Amygdala (tissue), 56 donors: ENCODE results near the gene RNF103.
A peak's percentile ranks its signal among the peaks of the same experiment; 100 is the strongest.
"Not testable (repeated sequence)": the region's sequence is repeated elsewhere in the genome, so short reads cannot be mapped to it uniquely, and the experiment has no call there.

Experiments used
- DNase-seq, 56 donors: peaks; one replicate each; lab custom pipeline; 2025; lab: John Stamatoyannopoulos, UW

Gene RNF103

DNA sequence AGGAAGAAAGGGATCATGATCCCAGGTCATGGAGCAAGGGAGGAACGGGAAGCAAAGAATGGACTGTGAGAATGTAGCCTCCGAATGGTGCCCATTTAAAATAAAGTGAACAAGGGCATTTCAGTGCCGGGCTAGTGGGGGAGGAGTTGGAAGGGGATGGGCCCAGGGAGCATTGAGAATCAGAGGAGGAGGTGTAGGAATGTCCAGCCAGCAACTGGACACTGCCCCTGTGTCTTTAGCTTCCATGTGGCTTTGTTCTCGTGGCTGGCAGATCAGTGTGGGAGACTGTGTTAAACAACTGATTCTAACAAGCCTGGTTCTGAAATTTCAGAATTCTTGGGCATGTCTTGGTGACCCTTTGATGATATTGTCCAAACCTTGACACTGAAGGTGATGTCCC lies 1.4 kb upstream of the RNF103 start:
- peak in 39 of 56 donors; percentile 4 to 78 (median 35) for DNase-seq

DNA sequence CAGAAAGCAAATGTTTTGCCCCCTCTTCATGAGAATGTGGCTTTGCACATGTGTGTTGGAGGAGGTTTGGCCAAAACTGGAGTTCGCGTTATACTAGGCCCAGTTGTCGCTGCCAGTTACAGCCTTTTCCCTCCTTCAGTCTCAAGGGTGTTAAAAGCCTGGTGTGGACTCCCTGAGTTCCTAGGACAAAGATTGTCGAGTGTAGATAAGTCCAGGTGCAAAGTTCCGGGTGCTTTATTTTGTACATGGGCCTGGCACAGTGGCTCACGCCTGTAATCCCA lies 542 bp upstream of the RNF103 start:
- DNase-seq: peak in 5 of 56 donors; percentile 1 to 27 (median 9)

DNA sequence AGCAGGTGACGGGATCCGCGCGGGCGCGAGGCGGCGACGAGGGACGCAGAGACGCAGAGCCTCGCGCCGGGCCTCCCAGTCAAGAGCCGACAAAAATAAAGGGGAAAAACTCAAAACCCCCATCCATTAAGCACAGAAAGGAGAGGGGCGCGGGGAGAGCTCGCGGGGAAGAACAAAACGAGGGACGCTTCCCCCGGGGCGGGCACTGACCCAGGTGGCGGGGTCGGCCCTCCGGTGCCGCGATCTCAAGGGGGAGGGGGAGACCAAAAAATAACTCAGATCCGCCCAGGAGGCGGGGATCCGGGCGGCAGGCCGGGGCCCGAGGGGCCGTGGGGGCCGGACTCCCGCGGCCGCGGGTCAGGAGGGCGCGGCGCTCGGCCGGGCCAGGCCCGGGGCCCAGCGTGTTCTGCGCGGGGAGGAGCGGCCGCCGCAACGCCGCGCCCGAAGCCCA lies 597 bp downstream of the RNF103 start:
- peak in 34 of 56 donors; percentile 15 to 70 (median 48) for DNase-seq

DNA sequence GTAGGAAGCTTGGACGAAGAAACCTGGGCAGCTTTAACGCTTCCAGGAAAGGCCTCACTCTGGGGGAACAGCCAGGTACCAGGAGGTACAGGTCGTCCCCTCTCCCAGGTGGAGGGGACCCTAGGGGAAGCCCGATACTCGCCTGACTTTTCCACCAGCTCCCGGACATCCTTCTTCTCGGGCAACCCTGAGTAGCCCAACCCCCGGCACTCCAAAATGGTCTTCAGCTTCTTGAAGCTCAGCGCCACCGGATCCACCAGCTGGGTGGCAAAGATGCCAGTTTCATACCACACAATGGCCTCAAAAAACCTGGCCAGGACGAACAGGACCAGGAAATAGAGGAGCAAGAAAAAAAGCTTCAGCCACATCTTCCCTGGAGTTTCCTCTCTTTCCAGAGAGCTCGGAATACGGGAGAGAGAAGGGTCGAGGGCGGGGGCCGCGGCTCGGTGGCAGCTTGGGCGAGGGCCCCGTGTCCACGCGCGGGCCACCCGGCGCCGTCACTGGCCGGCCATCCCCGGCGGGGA lies 1.1 kb downstream of the RNF103 start:
- DNase-seq: peak in 25 of 56 donors; percentile 2 to 68 (median 39)

DNA sequence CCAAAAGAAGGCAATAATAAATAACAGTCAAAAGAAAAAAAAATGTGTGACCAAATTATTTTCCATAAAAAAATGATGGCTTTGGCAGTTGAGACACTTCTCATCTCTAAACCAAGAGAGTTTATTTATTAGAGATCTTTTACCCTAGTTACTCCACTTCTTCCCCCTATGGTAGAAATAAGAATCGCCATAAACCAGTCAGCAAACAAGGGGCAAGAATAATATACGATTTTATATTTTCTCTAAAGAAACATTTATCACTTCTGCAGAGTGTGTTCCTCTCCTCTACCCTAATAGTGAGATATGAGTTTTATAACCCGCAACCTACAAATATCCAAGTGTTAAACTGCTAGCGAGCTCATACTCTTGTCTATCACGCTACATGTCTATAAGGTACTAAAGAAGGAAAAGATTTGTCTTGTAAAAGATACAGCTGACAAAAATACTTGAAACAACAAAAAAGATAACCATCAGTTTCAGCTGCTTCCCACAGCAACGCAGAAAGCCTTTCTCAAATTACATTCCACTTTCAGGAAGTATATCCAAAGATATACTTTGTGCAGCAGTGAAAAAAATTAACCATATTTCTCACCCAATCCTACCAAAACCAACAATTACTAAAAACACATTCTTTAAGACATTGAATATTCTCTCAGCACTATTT lies 2.3 kb downstream of the RNF103 start:
- no peak for DNase-seq

DNA sequence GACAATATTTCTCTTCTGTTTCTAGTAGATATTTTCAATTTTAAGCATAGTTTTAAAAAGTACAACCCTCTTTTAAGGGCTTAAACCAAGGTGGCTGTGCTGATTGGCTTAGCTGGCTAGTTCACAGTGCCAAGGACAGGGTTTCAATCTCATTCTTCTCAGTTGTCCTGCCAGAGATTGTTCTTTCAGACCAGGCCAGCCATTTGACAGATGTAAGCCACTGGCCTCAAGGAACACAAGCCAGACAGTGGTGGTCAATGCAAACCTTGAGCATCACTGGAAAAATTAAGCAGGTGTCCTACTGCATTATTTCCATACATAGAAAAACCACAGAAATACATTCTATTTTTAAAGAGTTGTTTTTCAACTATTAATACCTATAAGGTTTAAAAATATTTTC lies 5.9 kb downstream of the RNF103 start:
- DNase-seq: no peak

DNA sequence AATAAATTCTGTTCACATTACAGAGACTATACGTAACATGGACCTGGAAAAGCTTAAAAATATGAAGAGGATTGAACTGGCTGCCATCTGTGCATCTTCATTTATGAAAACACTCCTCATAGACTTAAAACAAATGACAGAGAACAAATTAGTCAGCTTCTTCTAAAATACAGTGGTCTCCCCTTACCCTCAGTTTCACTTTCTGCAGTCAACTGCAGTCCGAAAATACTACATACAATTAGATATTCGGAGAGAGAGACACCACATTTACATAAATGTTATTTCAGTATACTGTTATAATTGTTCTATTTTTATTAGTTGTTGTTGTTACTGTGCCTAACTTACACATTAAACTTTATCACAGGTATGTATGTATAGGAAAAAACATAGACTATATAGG lies 6.5 kb downstream of the RNF103 start:
- no peak for DNase-seq

DNA sequence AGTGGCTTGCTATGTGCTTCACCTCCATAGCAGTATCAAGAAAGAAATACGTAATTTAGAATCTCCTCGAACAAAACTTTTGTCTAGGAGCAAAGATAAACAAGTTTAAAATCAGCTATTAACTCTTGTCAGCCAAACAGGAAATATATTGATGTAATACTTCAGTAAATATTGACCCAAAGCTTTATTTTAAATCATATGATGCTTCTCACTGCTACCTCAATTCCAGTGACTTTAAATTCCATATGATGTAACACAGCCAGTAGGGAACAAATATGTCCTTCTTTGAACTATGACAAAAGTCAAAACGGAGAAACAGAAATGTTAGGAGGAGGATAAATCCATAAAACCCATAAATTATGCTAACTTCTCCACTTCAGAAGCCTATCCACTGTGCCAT lies 7.2 kb downstream of the RNF103 start:
- DNase-seq: no peak

DNA sequence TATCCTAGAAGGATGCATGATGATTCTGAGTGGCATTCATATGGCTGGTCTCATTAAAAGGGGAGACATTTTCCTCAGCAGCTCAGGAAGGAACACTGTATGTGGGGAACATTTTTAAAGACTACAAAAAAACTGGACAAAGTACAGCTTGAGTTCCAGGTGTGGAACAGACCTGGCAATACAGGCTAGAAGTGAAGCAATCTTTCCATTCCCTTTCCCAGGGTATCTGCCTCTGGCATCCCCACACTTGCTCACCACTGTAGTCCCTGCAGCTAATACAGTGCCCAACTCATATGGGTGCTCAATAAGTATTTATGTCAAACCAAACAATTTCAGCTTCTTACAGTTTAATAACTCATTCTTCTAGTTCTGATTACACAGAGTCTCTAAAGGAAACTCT lies 8.1 kb downstream of the RNF103 start:
- no peak for DNase-seq

DNA sequence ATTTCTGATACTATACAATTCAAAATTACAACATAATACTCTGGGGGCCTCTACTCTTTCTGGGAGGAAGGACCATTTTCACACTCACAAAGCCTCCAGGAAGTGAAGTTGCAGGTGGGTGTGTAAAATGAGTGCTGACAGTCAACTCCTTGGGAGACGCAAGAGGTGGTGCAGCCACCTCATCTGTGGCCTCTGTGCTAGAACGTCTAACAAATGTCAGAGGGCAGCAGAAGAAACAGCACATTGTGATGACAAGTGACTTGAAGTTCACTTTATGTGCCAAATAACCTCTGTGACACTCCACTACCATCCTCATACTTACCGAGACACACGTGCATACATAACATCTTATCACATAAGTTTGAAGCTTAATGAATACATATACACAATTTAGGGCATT lies 10.2 kb downstream of the RNF103 start:
- DNase-seq: no peak

DNA sequence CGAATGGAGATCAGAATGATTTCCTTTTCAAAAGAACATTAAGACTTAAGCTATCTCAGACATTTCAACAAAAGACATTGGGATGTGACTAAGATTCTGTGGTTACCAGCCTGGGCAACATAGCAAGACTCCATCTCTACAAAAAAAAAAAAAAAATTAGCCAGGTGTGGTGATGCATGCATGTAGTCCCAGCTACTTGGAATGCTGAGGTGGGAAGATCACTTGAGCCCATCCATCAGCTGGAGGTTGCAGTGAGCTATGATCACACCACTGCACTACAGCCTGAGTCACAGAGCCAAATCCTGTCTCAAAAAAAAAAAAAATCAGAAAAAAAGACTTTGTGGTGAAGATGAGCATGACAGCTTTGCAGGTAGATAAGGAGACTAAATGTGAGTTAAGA lies 12.8 kb downstream of the RNF103 start:
- DNase-seq: no peak

DNA sequence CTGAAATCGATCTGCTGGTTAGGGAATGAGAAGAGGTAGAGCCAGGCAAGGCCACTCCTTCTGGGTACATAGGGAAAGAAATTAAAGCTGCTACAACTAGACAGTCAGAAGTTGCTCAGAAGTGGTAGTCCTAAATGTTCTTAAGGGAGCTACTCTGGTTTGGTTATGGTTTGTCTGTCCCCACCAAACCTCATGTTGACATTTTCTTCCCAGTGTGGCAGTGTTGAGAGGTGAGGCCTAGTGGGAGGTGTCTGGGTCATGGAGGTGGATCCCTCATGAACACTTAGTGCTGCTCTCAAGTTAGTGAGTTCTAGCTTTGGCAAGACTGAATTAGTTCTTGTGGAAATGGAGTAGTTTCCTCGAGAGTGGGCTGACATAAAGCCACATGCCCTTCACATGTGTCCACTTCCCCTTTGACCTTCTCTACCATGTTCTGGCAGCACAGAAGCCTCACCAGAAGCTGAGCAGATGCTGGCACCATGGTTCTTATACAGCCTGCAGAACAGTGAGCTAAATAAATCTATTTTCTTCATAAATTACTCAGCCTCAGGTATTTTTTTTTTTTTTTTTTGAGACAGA lies 14.7 kb downstream of the RNF103 start:
- no peak for DNase-seq

DNA sequence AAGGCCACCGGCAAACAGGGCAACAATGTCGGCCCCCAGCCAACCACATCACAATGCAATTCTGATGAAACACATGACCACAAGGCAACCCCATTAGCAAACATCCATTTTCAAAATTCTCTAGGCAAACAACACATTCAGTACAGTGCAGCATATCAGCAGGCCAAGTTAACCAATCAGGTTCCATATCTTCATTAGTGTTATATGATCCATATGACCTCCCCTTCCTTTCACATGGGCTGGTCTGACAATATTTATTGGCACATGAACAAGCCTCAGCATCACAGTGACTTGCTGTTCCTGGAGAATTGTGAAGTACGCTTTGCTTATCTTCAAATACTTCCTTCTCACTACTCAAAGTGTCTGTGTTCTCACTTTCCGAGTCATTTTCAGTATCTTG lies 19.8 kb downstream of the RNF103 start:
- no peak for DNase-seq

DNA sequence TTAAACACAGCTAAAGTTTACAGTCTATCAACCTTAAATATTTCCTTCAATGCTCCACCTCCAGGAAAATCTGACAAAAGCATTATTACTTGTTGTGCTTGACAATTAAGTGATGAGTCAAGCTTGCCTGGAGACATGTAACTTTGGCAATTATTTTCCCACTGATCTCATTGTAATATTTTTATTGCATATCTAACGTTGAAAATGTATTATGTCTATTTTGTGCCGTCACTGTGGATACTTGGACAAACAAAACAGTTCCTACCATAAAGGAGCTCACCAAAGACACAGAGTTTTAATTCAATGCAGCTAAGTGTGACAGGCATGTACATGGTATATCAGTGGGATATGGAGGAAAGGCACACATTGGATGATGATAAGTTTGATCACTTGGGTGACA lies 24.7 kb downstream of the RNF103 start:
- DNase-seq: no peak

DNA sequence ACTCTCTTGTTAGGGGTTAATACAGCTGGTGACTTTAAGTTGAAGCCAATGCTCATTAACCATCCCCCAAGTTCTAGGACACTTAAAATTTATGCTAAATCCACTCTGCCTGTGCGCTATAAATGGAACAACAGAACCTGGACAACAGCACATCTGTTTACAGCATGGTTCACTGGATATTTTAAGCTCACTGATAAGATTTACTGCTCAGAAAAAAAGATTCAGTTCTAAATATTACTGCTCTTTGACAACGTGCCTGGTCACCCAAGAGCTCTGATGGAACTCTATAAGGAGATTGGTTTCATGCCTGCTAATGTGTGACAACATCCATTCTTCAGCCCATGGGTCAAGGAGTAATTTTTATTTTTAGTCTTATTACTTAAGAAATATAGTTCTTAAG lies 27.5 kb downstream of the RNF103 start:
- DNase-seq: no peak

DNA sequence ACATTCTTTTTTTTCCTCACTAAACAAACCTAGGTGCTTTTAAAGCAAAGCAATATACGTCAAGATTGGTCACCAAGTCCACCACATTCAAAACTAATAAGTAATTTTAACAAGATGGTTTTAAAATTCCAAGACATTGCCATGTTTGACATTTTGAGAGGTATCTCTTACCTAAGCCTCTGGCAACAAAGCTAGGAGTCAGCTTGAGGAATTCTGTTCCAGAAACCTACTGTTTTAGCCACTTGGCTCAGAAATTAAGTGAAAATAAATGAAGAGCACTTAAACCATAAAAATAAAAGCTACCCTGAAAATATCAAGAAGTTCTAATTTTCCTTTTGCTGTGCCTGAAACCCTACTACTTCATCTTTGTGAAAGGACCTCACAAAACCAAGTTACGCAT lies 30.4 kb downstream of the RNF103 start:
- DNase-seq: no peak

DNA sequence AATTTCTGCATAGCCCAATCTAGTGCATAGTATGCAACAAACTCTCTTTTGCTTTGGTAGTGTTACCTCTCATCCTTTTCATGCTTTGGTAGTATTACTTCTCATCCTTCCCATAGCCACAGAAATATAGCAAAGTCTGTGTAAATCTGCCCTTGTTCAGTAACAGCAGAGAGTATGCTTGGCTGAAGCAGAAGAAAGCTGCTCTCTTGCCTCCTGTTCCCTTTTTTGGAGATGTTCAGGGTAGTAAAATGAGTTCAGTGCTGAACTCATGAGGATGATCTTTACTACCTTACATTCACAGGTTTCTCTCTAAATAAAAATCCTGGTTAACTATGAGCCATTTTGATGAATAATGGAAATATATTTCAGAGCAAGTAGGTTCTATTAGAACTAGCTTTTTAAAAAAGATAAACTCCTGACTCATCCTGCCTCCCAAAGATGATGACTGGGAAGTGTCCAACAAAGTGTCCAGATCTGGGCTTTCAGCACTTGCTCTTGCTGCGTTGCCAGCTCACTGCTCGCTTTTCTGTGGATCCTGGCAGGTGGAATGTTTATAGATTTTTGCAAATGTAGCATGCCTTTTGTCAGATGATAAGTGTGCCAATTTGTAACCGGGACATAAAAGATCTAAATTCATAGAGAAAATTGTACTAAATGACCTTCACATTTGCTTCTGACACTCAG lies 31.0 kb downstream of the RNF103 start:
- peak in 1 of 56 donors; percentile 2 for DNase-seq

DNA sequence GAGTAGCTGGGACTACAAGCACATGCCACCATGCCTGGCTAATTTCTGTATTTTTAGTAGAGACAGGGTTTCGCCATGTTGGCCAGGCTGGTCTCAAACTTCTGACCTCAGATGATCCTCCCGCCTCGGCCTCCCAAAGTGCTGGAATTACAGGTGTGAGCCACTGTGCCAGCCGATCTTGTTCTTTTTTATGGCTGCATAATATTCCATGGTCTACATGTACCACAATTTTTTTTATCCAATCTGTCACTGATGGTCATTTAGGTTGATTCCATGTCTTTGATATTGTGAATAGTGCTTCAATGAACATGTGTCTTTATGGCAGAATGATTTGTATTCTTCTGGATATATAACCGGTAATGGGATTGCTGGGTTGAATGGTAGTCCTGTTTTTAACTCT lies 34.0 kb downstream of the RNF103 start:
- not testable (repeated sequence) for DNase-seq

DNA sequence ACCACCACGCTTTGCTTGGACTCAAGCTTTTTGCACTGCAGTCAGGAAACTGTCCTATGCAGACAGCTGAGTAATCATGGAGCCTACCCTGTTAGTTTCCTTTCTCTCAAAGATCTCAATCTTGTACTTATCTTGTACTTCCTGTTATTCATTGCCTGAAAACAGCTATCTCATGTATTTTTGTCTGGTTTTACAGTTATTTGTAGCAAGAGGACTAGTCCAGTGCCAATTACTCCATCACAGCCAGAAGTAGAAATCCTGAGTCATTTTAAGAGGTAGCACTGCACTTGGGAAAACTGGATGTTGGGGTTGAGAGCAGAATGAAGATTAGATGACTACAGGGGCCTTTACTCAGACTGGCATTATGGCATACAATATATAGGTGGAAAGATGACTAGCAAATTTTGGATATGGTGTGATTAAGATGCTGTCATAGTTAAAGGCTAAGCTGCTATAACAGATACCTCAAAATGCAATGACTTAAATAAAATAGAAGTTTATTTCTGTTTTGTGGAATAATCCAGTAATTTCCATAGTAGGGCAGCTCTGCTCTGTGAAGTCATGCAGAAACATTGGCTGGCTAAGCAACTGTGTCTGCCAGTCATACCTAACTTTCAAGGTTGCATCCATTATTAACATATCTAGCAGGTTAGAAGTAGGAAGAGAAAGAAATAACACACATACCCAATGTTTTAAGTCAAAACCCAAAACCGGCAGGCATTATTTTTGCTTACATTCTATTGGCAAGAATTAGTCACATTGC lies 39.3 kb downstream of the RNF103 start:
- DNase-seq: no peak

DNA sequence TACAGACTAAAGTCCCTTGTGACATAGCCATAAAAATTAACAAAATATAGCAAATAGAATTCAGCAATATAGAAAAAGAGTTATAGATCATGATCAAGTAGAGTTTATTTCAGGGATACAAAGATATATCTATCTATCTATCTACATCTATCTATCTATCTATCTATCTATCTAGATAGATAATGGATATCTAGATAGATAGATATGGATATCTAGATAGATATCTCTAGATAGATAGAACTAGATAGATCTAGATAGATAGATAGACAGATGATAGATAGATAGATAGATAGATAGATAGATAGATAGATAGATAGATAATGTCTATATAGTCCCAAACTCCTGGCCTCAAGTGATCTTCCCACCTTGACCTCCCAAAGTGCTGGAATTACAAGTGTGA lies 43.1 kb downstream of the RNF103 start:
- DNase-seq: no peak

DNA sequence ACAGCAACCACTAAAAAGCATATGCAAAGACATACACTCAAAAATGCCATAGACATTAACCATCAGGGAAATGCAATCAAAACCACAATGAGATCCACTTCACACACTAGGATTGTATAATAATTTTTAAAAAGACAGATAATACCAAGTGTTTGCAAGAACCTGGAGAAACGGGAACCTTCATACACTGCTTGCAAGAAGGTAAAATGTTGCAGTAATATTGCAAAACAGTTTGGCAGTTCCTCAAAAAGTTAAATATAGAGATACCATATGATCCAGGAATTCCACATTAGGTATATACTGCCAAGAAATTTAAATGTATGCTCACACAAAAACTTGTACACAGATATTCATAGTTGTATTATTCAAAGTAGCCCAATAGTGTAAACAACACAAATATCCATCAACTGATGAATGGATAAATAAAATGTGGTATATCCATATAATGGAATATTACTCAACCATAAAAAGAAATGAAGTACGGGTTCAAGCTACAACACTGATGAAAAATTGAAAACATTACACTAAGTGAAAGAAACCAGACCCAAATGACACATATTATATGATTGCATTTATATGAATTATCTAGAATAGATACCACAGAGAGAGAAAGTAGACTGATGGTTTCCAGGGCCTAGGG lies 45.7 kb downstream of the RNF103 start:
- DNase-seq: no peak
